Stimulated activated CD4-positive, alpha-beta T cell treated with anti-CD3 and anti-CD28 coated beads, Interleukin-12 subunit alpha, Interleukin-12 subunit beta, amount 100 ng/mL, for 4 hours (primary cell): ENCODE results near the gene MYO7A.
A peak's percentile ranks its signal among the peaks of the same experiment; 100 is the strongest.

Experiments used
- DNase-seq: peaks from one replicate; pipeline ENCODE4 v3.0.0-alpha.2; 2020

Gene MYO7A

GRCh38 chr11:77112641-77113381 is 15.2 kb upstream of the MYO7A start:
- no peak for DNase-seq

DNA sequence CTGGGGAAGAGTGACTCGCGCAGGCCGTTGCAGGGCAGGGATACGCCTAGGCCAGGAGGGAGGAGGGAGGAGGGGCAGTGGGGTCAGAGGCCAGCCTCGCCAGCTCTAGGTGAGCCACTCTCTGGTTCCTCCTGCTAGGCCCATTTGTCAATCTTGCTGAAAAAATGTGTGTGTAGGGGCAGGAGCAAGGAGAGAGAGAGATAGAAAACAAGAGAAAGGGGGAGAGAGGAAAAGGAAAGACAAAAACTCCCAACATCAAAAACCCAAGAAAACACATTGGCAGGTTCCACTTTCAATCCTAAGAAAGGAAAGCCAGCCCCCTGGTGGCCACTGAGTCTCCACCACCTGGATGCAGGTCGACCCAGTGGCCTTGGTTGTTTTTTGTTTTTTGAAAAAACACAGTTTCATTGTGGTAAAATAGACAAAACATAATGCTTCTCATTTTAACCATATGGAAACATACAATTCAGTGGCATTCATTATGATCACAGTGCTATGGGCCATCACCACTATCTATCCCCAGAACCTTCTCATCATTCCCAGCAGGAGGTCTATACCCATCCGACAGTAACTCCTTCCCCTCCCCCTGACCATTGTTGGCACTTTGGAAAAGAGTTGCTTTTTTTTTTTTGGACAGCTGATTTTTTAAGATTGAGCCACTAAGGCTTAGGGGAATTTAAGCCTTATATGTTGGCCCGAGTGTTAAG is 14.5 kb upstream of the MYO7A start:
- no peak for DNase-seq

GRCh38 chr11:77114089-77114463 is 14.0 kb upstream of the MYO7A start:
- DNase-seq, result no peak

GRCh38 chr11:77115181-77115611 is 12.8 kb upstream of the MYO7A start:
- DNase-seq, result no peak

GRCh38 chr11:77115956-77116355 is 12.1 kb upstream of the MYO7A start:
- DNase-seq, result no peak

DNA sequence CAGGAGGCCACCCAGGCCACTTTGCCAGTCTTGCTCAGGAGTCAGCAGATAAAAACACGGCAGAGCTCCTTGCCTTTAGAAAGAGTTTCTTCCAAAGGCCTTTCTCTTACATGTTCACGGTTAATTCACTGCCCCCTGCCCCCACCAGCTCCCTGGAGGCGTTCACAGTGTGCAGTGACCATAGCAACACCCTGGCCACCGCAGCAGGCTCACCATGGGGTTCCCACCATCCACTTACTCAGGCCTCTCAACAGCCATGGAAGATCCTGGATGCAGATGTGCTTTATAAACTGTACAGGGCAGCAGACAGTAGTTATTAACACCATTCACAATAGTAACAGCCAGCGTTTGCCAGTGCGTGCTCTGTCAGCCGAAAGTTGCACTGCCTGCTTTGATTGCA is 10.6 kb upstream of the MYO7A start:
- DNase-seq, result no peak

DNA sequence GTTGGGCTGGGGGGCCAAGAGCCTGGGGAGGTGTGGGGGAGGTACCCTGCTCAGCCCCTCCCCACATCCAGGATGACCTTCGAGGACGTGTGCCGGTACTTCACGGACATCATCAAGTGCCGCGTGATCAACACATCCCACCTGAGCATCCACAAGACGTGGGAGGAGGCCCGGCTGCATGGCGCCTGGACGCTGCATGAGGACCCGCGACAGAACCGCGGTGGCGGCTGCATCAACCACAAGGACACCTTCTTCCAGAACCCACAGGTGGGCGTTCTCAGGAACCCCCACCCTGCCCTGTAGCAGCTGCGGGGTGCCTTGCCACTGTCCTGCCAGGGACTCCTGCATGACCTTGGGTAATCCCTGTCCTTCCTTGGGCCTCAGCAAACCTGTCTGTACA is 10.0 kb upstream of the MYO7A start:
- DNase-seq, result no peak

- no peak for DNase-seq
Observed at GRCh38 chr11:77118971-77119370, 9.1 kb upstream of the MYO7A start.

DNA sequence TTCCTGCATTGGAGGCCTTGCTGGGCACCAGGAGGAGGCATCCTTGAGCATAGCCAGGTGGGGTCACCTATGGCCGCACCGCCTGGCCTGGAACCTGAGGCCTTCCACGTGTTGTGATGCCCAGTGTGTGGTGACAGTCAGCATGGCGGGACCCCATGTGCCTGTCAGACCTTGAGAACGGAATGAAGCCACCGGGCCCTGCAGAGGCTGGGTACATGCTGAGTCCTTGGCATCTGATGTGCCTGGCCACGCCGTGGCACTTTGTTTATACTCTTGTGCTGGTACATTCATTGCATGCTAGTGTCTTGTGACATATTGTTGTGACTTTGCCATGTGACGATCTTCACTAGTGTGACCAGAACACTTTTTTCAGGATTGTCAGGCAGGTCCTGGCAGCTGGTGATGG is 8.5 kb upstream of the MYO7A start:
- DNase-seq, result no peak

GRCh38 chr11:77120571-77120970 is 7.5 kb upstream of the MYO7A start:
- no peak for DNase-seq

DNA sequence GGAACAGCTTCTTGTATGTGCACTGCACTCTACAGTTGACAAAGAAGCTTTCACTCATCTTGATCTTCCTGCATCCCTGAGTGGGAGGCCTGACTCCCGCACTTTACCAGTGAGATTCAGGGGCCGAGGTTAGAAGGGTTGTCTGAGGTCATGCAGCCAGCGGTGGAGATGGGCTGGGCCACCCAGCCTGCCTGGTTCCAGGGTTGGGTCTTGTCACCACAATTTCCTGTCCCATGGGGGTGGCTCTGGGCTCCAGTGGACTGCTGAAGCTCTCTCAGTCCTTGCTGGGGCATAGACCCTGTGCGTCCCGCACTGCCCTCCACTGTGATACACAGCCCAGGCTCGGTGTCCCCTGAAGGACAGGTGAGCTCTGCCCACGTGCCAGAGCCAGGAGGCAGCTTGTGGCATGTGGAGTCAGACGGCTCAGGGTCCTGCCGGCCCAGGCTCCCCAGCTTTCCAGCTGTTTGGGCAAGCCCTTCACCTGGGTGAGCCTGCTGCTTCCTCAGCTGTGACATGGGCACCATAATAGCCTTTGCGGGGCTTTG is 6.9 kb upstream of the MYO7A start:
- no peak for DNase-seq

DNA sequence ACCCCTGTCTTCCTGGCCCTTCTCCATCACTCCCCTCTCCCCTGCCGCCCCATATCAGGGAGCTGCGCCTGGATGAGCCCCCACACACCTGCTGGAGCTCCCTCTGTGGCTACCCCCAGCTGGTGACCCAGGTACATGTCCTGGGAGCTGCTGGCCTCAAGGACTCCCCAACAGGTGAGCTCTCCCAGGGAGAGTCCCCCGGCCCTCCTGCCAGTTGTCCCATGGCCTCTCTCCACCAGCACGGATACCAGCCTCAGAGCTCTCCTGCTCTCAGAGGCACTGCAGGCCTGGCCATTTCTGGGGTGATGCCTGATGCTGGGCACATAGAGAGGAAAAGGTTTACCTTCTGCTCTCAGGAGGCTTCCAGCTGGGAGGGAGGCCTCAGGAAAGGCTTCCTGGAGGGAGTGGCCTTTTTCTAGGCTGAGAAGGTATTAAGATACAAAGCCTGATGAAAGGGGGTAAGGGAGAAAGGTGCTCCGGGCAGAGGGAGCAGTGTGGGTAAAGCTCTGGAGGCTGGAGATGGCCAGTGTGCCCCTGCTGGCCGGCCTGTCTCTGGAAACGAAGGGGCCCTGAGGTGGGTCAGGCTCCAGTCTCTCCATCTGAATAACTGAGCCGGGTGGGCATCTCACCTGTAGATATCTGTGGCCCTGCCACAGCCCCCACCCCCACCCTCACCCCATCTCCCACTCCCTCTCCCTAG is 6.0 kb upstream of the MYO7A start:
- no peak for DNase-seq

GRCh38 chr11:77122576-77123212 is 5.4 kb upstream of the MYO7A start:
- no peak for DNase-seq

GRCh38 chr11:77123591-77123990 is 4.5 kb upstream of the MYO7A start:
- no peak for DNase-seq

DNA sequence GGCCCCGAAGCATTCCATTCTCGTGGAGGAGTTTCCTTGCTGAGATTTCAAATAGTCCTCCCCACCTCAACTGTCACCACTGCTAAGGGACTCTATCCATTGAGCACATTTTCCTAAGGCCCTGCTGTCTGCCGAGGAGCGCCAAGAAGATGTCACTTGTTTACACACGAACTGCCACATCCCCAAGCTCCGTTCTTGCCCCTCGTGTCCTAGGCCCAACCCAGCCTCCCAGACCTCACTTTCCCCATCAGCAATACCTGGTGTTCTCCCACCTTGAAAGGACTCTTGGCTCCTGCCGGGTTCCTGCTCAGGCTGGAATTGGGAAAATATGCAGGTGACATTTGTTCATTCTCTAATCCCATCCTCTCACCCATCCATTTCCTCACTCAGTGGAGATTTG is 4.0 kb upstream of the MYO7A start:
- DNase-seq, result no peak

GRCh38 chr11:77124488-77124887 is 3.6 kb upstream of the MYO7A start:
- DNase-seq, result no peak

DNA sequence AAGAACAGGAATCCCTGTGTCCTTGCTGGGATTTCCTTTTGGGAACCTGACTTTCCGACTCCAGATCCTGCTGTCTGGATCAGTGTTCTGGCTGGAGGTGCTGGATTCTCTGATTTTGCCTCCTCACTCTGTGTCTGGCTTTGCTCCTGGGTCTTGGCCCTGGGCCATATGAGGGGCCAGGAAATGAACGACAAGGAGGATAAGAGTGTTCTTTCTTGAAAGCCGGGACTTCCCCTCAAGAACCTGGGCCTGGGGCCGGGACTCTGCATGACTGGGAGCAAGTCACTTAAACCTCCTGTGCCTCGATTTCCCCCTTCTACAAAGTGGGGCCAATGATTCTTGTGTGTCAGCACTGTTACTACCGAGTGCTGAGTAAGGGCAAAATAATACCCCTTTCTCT is 2.9 kb upstream of the MYO7A start:
- DNase-seq, result no peak

DNA sequence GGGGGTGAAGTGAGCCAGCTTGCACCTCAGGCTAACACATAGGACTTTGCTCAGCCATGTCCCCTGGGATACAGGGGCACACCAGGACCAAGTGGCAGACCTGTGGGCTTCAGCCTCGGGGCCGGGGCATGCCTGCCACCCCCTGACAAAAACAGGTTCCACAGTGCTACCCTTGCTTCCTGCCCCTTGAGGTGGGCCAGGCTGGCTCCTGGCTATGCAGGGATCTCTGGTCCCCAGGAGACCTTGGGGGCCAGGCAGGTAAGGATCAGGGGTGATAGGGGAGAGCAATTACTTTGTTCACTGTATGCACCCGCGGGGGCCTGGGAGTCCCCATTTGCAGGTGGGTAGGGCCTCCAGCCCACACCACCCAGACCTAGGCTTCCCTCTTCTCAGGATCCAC is 2.4 kb upstream of the MYO7A start:
- DNase-seq, result no peak

DNA sequence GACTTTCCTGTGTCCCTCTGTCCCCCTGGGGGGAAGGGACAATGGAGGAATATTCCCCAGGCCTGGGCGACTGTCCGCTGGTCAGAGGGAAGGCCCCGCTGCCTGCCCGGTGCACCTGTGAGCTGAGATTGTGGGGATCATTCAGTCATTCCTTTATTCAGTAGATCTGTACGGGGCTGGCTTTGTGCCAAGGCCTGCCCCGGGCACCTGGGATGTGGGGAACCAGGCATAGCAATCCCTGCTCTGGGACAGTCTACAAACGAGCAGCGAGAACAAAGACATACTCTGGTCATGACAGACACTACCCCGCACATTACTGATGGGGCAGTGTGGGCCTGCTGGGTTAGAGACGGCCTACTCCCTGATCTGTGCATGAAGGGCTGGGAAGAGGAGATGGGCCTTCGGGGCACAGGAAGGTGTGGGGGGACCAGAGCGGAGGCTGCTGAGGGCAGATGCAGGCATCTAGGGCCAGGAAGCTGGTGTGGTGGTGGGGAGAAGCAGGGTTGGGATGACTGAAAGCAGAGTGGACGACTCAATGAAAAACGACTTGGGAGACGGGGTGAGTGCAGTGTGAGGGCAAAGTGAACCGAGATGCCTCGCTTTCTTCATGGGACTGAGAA is 1.8 kb upstream of the MYO7A start:
- no peak for DNase-seq

DNA sequence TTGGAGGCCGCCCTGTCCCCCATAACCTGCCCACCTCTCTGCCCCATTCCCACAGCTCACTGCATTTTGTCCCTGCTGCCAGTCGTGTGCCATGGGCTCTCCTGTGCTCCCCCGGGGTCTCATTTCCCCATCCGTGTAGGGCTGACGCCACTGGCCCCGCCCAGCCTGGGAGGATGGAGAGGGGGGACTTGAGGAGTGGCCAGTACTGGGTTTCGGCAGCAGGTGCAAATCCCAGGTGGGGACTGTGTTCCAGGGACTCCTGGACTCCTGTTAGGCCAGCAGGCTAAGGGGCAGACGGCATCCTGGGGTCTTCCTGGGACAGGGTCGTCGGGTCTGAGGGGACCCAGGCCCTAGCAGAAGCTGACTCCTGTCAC is 1.2 kb upstream of the MYO7A start:
- DNase-seq, result no peak

DNA sequence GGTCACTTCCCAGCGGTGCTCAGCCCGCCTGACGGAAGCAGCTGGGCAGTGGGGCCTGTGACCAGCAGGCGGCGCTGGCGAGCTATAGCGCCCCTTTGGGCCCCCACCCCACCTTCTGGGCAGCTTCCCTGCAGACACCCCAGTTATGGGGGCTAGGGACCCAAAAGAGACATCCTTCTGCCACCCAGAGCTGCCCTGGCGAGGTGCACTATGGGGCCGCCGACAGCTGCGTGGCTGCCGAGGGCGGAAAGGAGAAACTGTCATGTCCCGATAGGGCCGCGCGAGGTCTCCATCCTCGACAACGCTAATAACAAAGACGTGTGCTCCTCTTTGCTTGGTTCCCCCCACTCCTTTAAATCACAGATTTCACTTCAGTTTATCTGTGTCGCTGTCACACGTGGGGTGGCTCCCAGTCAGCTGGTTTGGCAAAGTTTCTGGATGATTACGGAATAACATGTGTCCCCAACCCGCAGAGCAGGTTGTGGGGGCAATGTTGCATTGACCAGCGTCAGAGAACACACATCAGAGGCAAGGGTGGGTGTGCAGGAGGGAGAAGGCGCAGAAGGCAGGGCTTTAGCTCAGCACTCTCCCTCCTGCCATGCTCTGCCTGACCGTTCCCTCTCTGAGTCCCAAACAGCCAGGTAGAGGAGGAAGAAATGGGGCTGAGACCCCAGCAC is 673 bp upstream of the MYO7A start:
- DNase-seq, result peak; percentile 66
